ENCODE data around the gene SLC24A4.

The SLC24A4 gene

DNA sequence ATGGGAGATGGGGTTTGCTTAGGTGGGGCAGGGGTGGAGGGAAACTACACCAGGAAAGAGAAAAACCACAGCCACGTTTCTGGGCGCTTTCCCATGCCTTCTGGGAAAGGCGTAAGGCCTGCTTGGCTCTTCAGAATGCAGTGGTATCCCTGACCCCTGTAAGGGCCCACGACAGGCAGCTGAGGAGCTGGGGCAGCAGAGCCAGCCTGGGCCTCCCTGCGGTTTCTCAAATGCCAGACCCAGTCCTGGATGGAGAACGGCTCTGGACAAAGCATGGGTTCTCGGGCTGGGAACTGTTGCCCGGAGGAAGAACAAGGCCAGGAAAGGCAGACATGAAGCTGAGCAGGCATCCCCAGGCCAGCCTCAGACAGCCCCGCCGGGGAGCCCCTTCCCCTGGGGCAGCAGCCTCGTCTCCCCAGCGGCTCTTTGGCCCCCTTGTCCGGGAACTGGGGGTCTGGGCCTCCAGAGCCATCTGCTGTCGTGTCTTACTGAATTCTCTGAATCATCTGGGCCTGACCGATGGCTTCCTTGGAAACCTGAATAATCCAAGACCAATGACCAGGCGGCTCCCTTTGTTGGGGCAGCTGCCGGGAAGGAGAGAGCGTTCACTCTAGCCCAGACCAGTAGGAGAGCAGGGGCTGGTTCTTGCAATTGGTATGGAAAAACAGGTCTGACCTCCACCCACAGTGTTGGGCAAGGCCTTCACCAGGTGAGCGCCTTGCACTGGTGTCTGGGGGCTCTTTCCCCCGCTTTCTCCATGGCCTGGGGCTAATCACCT, 126.6 kb downstream of the SLC24A4 start:
- no peak for DNase-seq (ENCODE audit: low spot score in 2 of 2)
- Mint-ChIP-seq H3K4me1 (no peaks in the 10 kb centered on the region), H3K9me3 (peaks cover 1% of the 10 kb centered on the region), H3K36me3 (no peaks in the 10 kb centered on the region), H3K27ac (no peak overlapping the region), H3K4me3 (no peak overlapping the region), H3K27me3 (no peaks in the 10 kb centered on the region)
- ATAC-seq (ENCODE audit: low read depth), result no peak

DNA sequence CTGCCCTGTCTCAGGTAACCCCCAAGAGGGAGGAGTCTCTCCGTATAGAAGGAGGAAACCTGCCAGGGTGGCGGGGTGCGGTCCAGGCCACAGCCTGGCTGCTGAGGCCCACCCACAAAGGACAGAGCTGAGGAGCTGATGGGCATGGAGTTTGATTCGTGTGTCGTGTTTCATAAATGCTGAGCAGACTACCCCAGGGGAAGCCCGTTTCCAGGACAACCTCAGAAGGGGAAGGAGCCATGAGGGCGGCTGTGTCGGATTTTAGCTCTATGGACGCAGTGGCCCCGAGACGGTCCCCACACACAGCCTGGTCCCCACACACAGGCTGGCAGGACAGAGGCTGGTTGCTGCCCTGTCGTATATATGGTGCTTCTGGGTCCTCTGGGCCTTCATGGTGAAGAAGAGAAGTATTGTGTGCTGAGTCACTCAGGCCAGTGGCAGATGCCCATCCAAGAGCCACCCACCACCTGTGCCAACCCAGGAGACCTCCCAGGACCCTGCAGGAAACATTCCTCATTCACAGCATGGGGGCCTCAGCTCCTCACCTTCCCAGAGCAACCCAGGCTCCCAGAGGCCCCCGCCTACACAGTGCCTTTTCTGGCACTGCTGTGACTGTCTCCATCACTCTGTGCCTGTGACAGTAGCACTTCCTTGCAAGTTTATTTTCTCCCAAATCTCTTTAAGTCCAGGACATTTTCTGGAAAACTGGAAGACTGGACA, 127.5 kb downstream of the SLC24A4 start:
- H3K4me1 Mint-ChIP-seq, result no peaks in the 10 kb centered on the region
- H3K27ac Mint-ChIP-seq, result no peak overlapping the region
- H3K27me3 Mint-ChIP-seq, result no peaks in the 10 kb centered on the region
- DNase-seq (ENCODE audit: low spot score in 2 of 2) (no peak), ATAC-seq (ENCODE audit: low read depth) (no peak)
- H3K4me3 Mint-ChIP-seq, result no peak overlapping the region
- H3K36me3 Mint-ChIP-seq, result no peaks in the 10 kb centered on the region
- H3K9me3 Mint-ChIP-seq, result peaks cover under 1% of the 10 kb centered on the region

- H3K4me1 Mint-ChIP-seq, result no peaks in the 10 kb centered on the region
- no peaks in the 10 kb centered on the region for H3K9me3 Mint-ChIP-seq
- no peak overlapping the region for H3K27ac Mint-ChIP-seq
- H3K36me3 Mint-ChIP-seq, result no peaks in the 10 kb centered on the region
- no peaks in the 10 kb centered on the region for H3K27me3 Mint-ChIP-seq
- DNase-seq (ENCODE audit: low spot score in 2 of 2), result no peak
- no peak for ATAC-seq (ENCODE audit: low read depth)
- no peak overlapping the region for H3K4me3 Mint-ChIP-seq
These were observed 128.3 kb downstream of the SLC24A4 start for GRCh38 chr14:92451245-92451644.

- Mint-ChIP-seq H3K4me1 (no peaks in the 10 kb centered on the region), H3K4me3 (no peak overlapping the region), H3K9me3 (no peaks in the 10 kb centered on the region), H3K27me3 (no peaks in the 10 kb centered on the region), H3K27ac (no peak overlapping the region), H3K36me3 (no peaks in the 10 kb centered on the region)
- DNase-seq (ENCODE audit: low spot score in 2 of 2), result no peak
- no peak for ATAC-seq (ENCODE audit: low read depth)
These were observed 128.8 kb downstream of the SLC24A4 start for GRCh38 chr14:92451755-92452154.

GRCh38 chr14:92452471-92452870, 129.5 kb downstream of the SLC24A4 start:
- Mint-ChIP-seq H3K36me3 (no peaks in the 10 kb centered on the region), H3K4me1 (no peaks in the 10 kb centered on the region), H3K27me3 (no peaks in the 10 kb centered on the region), H3K9me3 (no peaks in the 10 kb centered on the region), H3K27ac (no peak overlapping the region), H3K4me3 (no peak overlapping the region)
- DNase-seq (ENCODE audit: low spot score in 2 of 2) (no peak), ATAC-seq (ENCODE audit: low read depth) (no peak)

GRCh38 chr14:92453691-92454090, 130.7 kb downstream of the SLC24A4 start:
- no peak for ATAC-seq (ENCODE audit: low read depth)
- H3K27ac Mint-ChIP-seq, result no peak overlapping the region
- DNase-seq (ENCODE audit: low spot score in 2 of 2), result no peak
- H3K9me3 Mint-ChIP-seq, result no peaks in the 10 kb centered on the region
- no peak overlapping the region for H3K4me3 Mint-ChIP-seq
- no peaks in the 10 kb centered on the region for H3K36me3 Mint-ChIP-seq
- no peaks in the 10 kb centered on the region for H3K4me1 Mint-ChIP-seq
- no peaks in the 10 kb centered on the region for H3K27me3 Mint-ChIP-seq

- Mint-ChIP-seq H3K4me1 (no peaks in the 10 kb centered on the region), H3K27ac (no peak overlapping the region), H3K27me3 (peaks cover 4% of the 10 kb centered on the region), H3K36me3 (no peaks in the 10 kb centered on the region), H3K4me3 (no peak overlapping the region), H3K9me3 (no peaks in the 10 kb centered on the region)
- DNase-seq (ENCODE audit: low spot score in 2 of 2) (no peak), ATAC-seq (ENCODE audit: low read depth) (no peak)
These were observed 132.3 kb downstream of the SLC24A4 start for GRCh38 chr14:92455231-92455630.

- Mint-ChIP-seq H3K27ac (no peak overlapping the region), H3K27me3 (peaks cover 5% of the 10 kb centered on the region), H3K4me3 (no peak overlapping the region), H3K36me3 (no peaks in the 10 kb centered on the region), H3K9me3 (no peaks in the 10 kb centered on the region), H3K4me1 (peaks cover 2% of the 10 kb centered on the region)
- DNase-seq (ENCODE audit: low spot score in 2 of 2), result peak in 1 of 2 donors; percentile 28
- ATAC-seq (ENCODE audit: low read depth), result peak; percentile 62
These were observed 133.4 kb downstream of the SLC24A4 start for GRCh38 chr14:92456215-92457015.

GRCh38 chr14:92457016-92457565, 134.1 kb downstream of the SLC24A4 start:
- Mint-ChIP-seq H3K4me3 (no peak overlapping the region), H3K27ac (no peak overlapping the region), H3K36me3 (no peaks in the 10 kb centered on the region), H3K9me3 (no peaks in the 10 kb centered on the region), H3K27me3 (peaks cover 7% of the 10 kb centered on the region), H3K4me1 (peaks cover 3% of the 10 kb centered on the region)
- ATAC-seq (ENCODE audit: low read depth) (no peak), DNase-seq (ENCODE audit: low spot score in 2 of 2) (no peak)

DNA sequence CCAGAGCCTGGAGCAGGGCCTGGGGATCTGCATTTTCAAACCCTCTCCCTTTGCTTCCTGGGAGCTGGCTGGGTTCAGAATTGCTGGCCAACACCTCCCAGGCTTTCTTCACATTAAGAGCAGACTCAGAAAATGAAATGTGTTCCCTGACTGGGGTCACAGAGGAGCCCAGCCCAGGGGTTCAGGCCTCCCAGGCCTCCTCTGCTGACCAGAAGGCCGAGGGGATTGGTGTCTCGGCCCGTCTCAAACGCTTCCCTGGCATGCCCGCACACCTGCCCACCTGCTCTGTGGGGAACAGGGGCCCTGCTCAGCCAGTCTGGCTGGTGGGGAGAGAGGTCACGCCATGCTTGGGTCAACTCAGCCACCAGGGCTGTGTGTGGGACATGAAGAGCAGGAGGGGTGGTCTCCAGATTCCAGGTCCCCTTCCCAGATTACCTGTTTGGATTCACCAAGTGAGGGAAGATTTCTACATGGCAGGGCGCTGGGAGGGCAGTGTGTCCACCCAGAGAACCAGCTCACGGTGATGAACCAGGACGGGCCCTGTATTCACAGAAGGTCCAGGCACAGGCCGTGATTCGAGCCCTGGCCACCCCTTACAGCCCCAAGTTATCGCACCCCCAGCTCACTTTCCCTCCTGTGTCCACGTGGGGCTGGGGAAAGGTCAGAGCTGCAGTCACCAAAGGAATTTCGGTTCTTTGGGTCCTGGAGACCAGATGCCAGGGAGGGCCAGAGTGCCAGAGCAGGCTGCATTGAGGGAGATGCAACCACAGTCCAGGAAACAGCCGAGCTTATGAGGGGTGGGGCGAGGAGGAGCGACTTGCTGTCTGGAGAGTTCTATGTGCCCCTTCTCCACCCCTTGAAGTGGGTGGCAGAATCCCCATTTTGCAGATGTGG, 135.4 kb downstream of the SLC24A4 start:
- no peaks in the 10 kb centered on the region for H3K9me3 Mint-ChIP-seq
- H3K27me3 Mint-ChIP-seq, result peaks cover 10% of the 10 kb centered on the region
- no peaks in the 10 kb centered on the region for H3K36me3 Mint-ChIP-seq
- H3K4me1 Mint-ChIP-seq, result peaks cover 3% of the 10 kb centered on the region
- ATAC-seq (ENCODE audit: low read depth) (no peak), DNase-seq (ENCODE audit: low spot score in 2 of 2) (no peak)
- no peak overlapping the region for H3K4me3 Mint-ChIP-seq
- no peak overlapping the region for H3K27ac Mint-ChIP-seq

DNA sequence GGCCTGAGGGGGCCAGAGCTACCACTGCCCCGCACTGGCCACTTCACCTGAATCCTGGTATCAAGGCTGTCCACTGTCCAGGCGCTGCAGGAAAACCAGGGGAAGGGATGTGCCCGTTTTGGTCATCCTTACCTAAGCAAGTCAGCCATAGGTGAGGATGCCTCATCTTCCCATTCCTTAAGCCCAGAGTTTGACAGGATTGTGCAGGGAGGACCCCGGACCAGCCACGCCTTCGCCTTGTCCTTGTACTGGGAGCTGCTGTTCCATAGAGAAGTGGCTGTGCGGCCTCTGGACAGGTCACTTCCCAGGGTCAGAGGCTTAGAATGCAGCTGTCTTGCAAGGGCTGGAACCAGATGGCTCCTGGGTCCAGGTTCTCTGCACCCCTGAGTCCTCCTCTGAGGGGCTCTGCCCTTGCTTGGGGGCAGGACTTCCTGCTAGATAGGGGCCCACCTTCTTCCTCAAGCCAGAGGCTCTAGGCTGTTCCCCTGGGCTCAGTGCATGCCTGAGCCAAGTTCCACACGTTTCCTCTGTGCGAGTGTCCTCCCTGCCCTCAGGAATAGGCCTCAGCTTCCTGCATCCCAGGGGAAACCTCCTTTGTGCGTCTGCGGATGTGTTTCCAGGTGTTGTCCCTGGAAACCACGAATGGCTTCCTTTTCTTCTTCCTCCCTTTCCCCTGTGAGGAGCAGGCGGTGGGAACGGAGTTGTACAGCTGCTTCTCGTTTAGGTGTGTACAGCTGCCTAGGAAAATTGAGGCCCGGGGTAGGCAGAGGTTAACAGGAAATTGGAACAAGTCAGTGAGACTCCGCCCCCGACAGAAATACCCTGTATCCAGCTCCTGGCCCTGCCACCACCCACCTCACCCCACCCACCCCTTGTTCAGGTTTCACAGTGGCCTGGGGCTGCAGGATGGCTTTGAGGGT, 136.3 kb downstream of the SLC24A4 start:
- Mint-ChIP-seq H3K4me3 (no peak overlapping the region), H3K9me3 (no peaks in the 10 kb centered on the region), H3K4me1 (peaks cover 3% of the 10 kb centered on the region), H3K36me3 (no peaks in the 10 kb centered on the region), H3K27me3 (peaks cover 10% of the 10 kb centered on the region), H3K27ac (no peak overlapping the region)
- DNase-seq (ENCODE audit: low spot score in 2 of 2), result no peak
- ATAC-seq (ENCODE audit: low read depth), result no peak

- H3K4me3 Mint-ChIP-seq, result no peak overlapping the region
- H3K27me3 Mint-ChIP-seq, result peaks cover 10% of the 10 kb centered on the region
- DNase-seq (ENCODE audit: low spot score in 2 of 2) (no peak), ATAC-seq (ENCODE audit: low read depth) (no peak)
- H3K9me3 Mint-ChIP-seq, result no peaks in the 10 kb centered on the region
- H3K36me3 Mint-ChIP-seq, result no peaks in the 10 kb centered on the region
- H3K4me1 Mint-ChIP-seq, result peaks cover 3% of the 10 kb centered on the region
- no peak overlapping the region for H3K27ac Mint-ChIP-seq
These were observed 137.0 kb downstream of the SLC24A4 start for GRCh38 chr14:92459950-92460421.
